Stimulated activated naive CD8-positive, alpha-beta T cell treated with anti-CD3 and anti-CD28 coated beads, Interleukin-15, Interleukin-2, amounts not matched to agents 100 ng/mL and 50 ng/mL, for 24 hours (primary cell): Measurements from ENCODE around the gene KCNJ1.
A peak's percentile ranks its signal among the peaks of the same experiment; 100 is the strongest.

Source experiments
- H3K27ac Mint-ChIP-seq: one replicate; pipeline ENCODE4 v1.8.0; 2021; ENCODE audit warnings: mild to moderate bottlenecking, mixed read lengths
- H3K27me3 Mint-ChIP-seq: one replicate; pipeline ENCODE4 v1.8.0; 2021; ENCODE audit warnings: mixed read lengths
- H3K36me3 Mint-ChIP-seq: one replicate; pipeline ENCODE4 v1.8.0; 2021; ENCODE audit warnings: low read depth, mixed read lengths
- H3K4me1 Mint-ChIP-seq: one replicate; pipeline ENCODE4 v1.8.0; 2021; ENCODE audit warnings: low read depth, mixed read lengths
- H3K4me3 Mint-ChIP-seq: one replicate; pipeline ENCODE4 v1.8.0; 2021; ENCODE audit warnings: mild to moderate bottlenecking, mixed read lengths
- H3K9me3 Mint-ChIP-seq: one replicate; pipeline ENCODE4 v1.8.0; 2021; ENCODE audit warnings: mixed read lengths

The KCNJ1 gene

DNA sequence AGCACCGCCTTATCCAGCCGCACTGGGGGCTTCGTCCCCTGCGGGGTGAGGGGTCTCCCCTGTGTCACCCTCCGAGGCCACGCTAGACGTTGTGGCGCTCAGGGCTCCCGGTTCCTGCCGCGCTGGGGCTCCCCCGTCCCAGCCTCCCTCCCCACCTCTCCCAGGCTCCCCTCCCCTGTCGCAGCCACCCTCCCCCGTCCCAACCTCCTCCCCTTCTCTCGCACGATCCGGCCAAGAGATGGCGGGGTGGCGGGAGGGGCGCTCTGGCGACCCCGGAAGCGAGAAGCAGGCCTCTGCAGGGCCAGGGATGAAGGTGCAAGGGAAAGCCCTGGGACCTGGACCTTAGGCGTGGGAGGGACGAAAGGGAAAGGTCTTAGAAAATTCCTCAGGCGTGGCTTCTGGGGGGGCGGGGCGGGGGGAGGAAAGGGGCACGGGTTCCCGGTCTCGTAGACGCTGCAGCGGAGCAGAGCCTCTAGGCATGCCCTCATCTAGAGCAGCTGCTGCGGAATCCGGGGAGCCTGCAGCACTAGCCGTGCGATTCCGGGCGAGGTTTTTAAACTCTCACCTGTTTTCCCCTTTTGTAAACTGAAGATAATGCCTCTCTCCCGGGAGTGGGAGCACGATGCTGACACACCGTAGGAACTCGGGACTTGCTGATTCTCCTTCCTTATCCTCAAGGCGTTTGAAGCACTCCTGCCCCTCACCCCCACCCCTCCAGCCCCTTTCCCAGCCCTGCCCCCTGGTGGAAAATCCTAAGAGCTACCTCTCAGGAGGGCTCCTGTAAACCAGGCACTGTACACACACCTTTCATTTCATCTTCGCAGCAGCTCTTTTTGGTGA is 38.5 kb upstream of the KCNJ1 start:
- no peak overlapping the region for H3K27ac Mint-ChIP-seq
- peak overlapping the region; percentile 72 for H3K4me3 Mint-ChIP-seq
- peaks cover 27% of the 10 kb centered on the region for H3K4me1 Mint-ChIP-seq
- H3K36me3 Mint-ChIP-seq: no peaks in the 10 kb centered on the region
- H3K27me3 Mint-ChIP-seq: peaks cover 58% of the 10 kb centered on the region
- no peaks in the 10 kb centered on the region for H3K9me3 Mint-ChIP-seq

DNA sequence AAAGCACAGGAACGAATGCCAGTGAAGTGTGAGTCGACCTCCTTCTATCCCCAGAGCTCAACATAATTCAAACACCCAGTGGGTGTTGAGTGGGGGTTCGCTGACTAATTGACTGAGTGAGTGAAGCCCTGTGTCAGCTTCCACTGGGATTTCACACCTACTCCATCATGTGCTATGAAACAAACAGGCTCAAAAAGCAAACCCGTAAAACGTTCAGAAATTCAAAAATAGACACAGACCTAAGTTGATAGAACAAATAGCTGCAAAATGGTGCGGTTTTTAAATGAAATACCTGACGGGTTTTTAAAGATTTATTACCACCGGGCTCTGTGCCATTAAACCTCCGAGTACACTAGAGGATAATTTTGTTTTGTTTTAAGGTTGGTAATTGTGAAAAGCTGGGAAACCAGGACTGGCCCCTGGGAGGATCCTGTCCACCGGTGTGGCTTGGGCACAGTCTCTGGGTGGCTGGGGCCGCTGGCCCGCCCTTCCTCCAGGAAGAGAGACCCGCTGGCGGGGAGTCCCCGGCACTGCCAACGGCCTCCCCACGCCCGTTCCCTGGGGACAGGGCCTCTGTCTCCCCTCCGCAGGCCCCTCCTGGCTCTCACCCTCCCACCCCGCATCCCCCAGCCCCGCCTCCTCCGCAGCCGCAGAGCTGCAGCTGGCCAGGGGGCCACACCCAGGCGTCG is 37.7 kb upstream of the KCNJ1 start:
- Mint-ChIP-seq H3K36me3 (no peaks in the 10 kb centered on the region), H3K27ac (no peak overlapping the region), H3K4me1 (peaks cover 27% of the 10 kb centered on the region), H3K9me3 (no peaks in the 10 kb centered on the region), H3K4me3 (peak overlapping the region; percentile 64), H3K27me3 (peaks cover 51% of the 10 kb centered on the region)

DNA sequence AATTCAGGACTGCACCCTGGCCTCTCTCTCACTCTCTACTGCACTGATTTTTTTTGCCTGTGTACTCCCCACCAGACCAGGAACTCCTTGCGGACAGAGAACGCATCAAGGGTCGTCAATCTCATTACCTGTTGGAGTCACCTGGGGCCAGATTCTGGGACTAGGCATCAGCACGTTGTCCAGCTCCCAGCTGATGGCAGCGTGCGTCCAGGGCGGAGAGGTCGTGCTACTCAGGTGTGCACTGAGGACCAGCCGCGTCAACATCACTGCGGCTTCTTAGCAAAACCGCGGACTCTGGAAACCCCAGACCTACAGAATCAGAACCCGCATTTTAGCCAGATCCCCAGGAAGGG is 37.2 kb upstream of the KCNJ1 start:
- Mint-ChIP-seq H3K36me3 (no peaks in the 10 kb centered on the region), H3K27me3 (peaks cover 46% of the 10 kb centered on the region), H3K4me3 (peak overlapping the region; percentile 64), H3K27ac (no peak overlapping the region), H3K4me1 (peaks cover 27% of the 10 kb centered on the region), H3K9me3 (no peaks in the 10 kb centered on the region)

DNA sequence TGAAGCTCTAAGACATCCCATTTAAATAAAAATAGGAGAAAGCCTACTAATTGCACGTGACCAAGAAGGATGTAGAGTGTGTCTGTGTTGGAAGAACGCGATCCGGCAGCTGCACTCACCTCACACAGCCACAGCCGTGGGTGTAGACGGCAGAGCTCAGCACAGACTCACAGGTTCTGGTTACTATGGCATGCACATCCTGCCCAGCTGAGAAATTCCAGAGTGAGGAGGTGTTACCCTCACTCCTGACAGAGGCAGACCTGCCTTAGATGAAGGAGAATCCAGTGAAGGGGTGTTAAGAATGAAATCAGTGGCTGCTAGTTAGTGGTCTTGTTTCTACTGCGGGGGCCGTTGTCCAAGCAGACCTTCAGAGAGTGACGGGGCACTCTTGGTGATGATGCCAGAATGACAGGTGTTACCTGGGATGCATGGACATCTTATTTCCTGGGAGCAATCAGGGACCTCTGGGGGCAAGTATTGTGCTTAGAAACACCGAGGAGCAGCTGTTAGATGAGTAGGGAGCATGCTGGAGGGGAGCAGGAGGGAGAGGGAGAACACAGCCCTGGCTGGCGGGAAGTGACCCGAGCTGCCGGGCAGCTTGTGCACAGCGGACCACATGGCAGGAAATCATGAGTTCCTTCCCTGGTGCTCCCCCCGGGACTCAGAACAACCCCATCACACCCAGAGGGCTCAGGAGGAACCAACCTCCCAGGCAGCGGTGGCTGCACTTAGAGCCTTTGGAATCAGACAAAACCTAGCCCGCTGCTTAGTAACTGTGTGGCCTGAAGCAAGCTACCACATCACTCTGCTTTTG is 36.4 kb upstream of the KCNJ1 start:
- Mint-ChIP-seq H3K27me3 (peaks cover 39% of the 10 kb centered on the region), H3K27ac (no peak overlapping the region), H3K9me3 (no peaks in the 10 kb centered on the region), H3K4me1 (peaks cover 24% of the 10 kb centered on the region), H3K36me3 (no peaks in the 10 kb centered on the region), H3K4me3 (no peak overlapping the region)

DNA sequence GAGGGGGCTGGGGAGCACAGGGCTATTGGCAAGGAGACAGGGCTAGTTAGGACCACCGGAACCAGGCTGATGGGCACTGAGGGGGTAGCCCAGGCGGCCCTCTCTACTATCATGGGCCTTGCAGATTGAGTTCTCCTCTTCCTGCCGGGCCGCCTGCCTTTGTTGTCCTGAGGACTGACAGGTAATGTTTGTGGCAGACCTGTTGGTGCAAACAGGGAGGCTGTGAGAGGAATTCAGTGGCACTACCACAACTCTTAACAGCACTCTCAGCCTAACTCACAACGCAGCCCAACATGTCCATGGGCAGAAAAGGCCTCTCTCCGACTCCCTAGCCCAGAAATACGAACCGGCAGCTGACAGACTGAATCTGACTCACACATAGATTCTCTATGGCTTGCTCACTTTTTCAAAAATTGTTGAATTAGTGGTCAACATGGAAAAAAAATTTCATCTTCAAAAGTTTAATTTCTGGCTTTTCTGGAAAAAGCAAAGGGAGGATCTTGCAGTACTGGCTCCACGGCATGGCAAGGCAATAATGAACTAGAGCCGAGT is 35.5 kb upstream of the KCNJ1 start:
- Mint-ChIP-seq H3K27ac (no peak overlapping the region), H3K4me1 (peaks cover 20% of the 10 kb centered on the region), H3K4me3 (no peak overlapping the region), H3K36me3 (no peaks in the 10 kb centered on the region), H3K27me3 (peaks cover 36% of the 10 kb centered on the region), H3K9me3 (no peaks in the 10 kb centered on the region)

DNA sequence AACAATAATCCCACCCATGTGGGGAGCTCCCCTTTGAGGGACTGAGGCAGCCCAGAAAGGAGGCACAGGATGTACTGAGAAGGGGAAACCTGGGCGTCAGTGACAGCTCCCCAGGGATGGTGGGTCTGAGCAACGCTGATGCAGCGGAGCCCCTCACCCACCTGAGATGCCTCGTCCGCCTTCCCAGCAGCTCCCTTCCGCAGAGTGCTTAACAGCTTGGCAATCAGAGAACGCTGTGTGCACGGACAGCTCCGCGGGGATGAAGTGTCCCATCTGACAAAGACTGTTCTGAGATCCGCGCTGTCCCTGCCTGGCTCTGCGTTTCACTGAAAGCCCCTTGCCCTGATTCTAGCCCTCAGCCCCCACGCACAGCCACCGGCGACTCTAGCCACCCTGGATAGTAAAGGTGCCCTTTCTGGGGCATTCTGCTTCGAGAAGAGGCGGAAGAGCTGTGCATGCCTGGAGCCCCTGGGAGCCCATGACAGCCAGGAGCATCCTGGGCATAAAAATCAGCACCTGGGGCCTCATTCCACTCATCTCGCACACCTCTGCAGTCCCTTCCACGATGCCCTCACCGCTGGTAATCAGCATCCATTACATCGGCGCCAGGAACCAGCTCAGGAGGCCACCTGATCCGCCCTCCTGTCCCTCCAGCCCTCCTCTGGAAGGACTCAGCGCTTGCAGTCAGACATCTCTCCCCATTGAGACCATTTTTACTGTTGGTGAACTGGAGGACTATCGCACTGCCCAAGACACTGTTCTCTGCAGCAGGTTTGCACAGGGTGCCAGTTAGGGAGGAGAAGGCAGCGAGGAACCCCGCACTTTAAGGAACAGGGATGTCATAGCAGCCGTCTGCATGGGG is 34.8 kb upstream of the KCNJ1 start:
- H3K27ac Mint-ChIP-seq: no peak overlapping the region
- H3K4me3 Mint-ChIP-seq: no peak overlapping the region
- peaks cover 33% of the 10 kb centered on the region for H3K27me3 Mint-ChIP-seq
- no peaks in the 10 kb centered on the region for H3K9me3 Mint-ChIP-seq
- no peaks in the 10 kb centered on the region for H3K36me3 Mint-ChIP-seq
- peaks cover 20% of the 10 kb centered on the region for H3K4me1 Mint-ChIP-seq

DNA sequence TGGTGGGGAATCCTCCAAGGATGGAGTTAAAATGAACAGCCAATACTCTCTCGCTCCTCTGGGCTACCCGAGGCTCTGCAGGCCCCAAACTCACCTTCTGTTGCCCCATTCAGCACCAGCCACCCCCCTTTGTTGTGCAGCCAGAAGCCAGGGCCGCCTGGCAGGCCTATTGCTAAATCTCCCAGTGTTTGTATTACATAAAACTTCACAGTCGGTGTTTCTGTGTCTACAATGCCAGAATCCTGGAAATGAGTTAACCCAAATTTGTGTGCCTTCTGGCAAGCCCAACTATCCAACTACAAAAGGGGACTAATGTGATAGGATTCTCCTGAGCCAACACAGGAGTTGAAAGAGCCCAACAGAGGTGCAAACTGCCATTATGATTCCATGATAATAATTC is 33.4 kb upstream of the KCNJ1 start:
- Mint-ChIP-seq H3K9me3 (no peaks in the 10 kb centered on the region), H3K4me3 (no peak overlapping the region), H3K27ac (no peak overlapping the region), H3K36me3 (no peaks in the 10 kb centered on the region), H3K4me1 (peaks cover 14% of the 10 kb centered on the region), H3K27me3 (peaks cover 28% of the 10 kb centered on the region)

DNA sequence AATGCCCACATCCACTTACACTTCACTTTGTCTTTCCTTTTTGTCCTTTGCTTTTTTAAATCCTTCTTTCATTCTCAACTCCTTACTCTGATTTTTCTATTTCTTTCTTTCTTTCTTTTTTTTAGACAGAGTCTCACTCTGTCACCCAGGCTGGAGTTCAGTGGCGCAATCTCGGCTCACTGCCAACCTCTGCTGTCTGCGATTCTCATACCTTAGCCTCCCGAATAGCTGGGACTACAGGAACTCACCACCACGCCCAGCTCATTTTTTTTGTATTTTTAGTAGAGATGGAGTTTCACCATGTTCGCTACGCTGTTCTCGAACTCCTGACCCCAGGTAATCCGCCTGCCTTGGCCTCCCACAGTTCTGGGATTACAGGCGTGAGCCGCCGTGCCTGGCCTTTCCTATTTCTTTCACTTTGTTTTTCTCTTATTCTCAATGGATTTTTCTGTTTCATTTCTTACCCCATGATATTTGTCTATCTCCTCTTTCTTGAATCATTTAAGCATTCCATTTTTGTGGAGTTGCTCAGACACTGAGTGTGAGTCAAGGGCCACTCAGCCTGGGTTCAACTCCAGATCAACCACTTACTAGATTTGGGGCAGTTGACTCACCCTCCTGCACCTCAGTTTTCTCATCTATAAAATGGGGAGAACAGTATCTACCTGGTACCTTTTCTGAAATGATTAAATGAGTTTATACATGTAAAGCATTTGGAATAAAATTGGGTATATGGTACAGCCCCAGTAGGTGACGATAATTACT is 31.7 kb upstream of the KCNJ1 start:
- no peaks in the 10 kb centered on the region for H3K9me3 Mint-ChIP-seq

DNA sequence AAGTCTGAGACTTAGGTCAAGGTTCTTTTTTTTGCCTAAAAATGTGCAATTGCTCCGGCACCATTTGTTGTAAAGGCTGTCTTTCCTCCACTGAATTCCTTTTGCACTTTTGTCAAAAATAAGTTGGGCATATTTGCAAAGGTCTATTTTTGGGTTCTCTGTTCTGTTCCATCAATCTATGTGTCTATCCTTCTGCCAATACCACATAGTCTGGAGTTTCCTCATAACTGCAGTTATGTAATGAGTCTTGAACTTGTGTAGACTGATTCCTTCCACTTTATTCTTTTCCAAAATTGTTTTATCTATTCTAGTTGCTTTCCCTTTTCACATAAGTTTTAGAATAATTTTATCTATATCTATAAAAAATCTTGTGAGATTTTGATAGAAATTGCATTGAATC is 30.7 kb upstream of the KCNJ1 start:
- H3K27ac Mint-ChIP-seq: no peak overlapping the region
- peaks cover 33% of the 10 kb centered on the region for H3K27me3 Mint-ChIP-seq
- no peak overlapping the region for H3K4me3 Mint-ChIP-seq

More for the DNA sequence above, 31.7 kb upstream of the KCNJ1 start:
- Mint-ChIP-seq H3K27ac (no peak overlapping the region), H3K4me3 (no peak overlapping the region), H3K4me1 (peaks cover 9% of the 10 kb centered on the region), H3K36me3 (no peaks in the 10 kb centered on the region), H3K27me3 (peaks cover 28% of the 10 kb centered on the region)

DNA sequence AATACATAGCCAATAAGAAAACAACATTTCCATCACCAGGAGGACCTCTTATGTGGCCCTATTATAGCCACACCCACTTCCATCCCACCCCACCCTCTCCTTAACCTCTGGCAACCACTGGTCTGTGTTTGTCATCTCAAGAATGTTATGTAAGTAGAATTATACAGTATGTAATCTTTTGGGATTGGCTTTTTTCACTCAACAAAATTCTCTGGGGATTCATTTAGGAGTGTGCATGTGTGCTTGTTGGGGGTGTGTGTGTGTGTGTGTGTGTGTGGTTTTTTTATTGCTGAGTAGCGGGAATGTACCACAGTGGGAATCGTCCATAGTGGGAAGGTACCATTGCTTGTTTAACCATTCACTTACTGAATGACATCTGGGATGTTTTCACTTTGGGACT is 29.3 kb upstream of the KCNJ1 start:
- no peak overlapping the region for H3K4me3 Mint-ChIP-seq

More for the DNA sequence above, 30.7 kb upstream of the KCNJ1 start:
- H3K9me3 Mint-ChIP-seq: no peaks in the 10 kb centered on the region
- H3K4me1 Mint-ChIP-seq: peaks cover 5% of the 10 kb centered on the region
- no peaks in the 10 kb centered on the region for H3K36me3 Mint-ChIP-seq

DNA sequence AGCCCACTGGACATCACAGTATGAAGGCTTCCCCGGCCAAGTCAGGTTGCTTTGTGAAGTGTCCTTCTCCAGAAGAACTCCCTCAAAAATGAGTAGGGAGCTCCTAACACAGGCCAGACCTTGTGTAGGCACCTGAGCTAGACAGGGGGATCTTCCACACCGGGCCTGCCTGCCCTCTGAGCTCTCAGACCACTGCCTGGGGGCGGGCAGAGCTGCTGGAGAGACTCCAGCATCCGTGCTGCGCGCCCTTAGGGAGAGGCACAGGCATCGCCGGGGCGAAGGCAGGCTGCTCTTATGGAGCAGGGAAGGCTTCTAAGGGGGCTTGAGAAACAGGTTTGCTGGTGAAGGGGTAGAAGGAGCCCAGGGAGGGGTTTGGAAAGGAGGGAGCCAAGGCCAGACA is 28.4 kb upstream of the KCNJ1 start:
- H3K27me3 Mint-ChIP-seq: peaks cover 46% of the 10 kb centered on the region
- no peak overlapping the region for H3K4me3 Mint-ChIP-seq
- peaks cover 8% of the 10 kb centered on the region for H3K4me1 Mint-ChIP-seq
- no peaks in the 10 kb centered on the region for H3K9me3 Mint-ChIP-seq
- H3K36me3 Mint-ChIP-seq: no peaks in the 10 kb centered on the region
- no peak overlapping the region for H3K27ac Mint-ChIP-seq

More for the DNA sequence above, 29.3 kb upstream of the KCNJ1 start:
- peaks cover 41% of the 10 kb centered on the region for H3K27me3 Mint-ChIP-seq
- H3K27ac Mint-ChIP-seq: no peak overlapping the region
- no peaks in the 10 kb centered on the region for H3K9me3 Mint-ChIP-seq
- H3K4me1 Mint-ChIP-seq: peaks cover 5% of the 10 kb centered on the region
- no peaks in the 10 kb centered on the region for H3K36me3 Mint-ChIP-seq

DNA sequence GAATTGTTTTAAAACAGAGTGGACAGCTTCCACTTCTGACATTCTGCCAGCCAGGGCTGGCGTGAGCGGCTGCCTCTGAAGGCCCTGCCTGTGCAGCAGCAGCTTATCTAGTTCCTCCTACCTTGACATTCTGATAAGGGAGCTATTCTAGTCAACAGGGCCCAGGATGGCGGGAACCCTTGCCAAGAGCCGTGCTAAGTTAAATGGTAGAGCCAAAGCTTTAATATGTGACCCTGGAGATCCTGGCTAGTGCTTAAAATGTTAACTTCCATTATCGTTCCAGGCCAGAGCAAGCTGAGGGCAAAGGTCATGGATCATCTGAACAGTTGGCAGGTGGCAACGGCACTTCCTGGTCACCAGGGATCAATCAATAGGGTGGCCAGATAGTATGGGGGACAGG is 27.6 kb upstream of the KCNJ1 start:
- Mint-ChIP-seq H3K36me3 (no peaks in the 10 kb centered on the region), H3K4me1 (peaks cover 8% of the 10 kb centered on the region), H3K9me3 (no peaks in the 10 kb centered on the region), H3K27me3 (peaks cover 51% of the 10 kb centered on the region), H3K27ac (no peak overlapping the region), H3K4me3 (no peak overlapping the region)

DNA sequence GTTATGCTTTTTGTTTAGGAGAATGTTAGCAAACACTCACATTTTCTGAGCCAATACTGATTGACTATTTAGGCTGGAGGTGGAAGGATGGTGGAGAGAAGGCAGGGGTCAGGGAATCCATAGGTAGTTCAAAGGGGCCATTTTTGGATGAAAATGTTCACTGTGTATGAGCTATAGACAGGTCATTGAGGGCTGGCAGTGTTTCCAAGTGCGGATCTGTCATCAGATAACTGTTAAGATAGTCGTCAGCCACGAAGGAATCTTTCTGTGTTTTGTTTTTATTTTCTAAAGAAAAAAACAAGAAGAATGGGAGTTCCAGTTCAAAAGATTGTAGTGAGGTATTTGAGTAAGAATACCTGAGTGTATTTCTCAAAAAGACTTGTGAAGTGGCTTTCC is 27.2 kb upstream of the KCNJ1 start:
- no peaks in the 10 kb centered on the region for H3K36me3 Mint-ChIP-seq
- H3K9me3 Mint-ChIP-seq: no peaks in the 10 kb centered on the region
- H3K27ac Mint-ChIP-seq: peak overlapping the region; percentile 2
- peaks cover 55% of the 10 kb centered on the region for H3K27me3 Mint-ChIP-seq
- H3K4me1 Mint-ChIP-seq: peaks cover 8% of the 10 kb centered on the region
- no peak overlapping the region for H3K4me3 Mint-ChIP-seq
